ENCODE measurements around the gene KCNMA1. TPM values are rescaled to one million over a fixed set of nuclear protein-coding genes. Genes with fewer than 3 reads are reported as not detected.

KCNMA1 gene
- total RNA-seq, 1 experiment from 2014 or later, result 0.49 TPM

- TF ChIP-seq, protein P1, sequence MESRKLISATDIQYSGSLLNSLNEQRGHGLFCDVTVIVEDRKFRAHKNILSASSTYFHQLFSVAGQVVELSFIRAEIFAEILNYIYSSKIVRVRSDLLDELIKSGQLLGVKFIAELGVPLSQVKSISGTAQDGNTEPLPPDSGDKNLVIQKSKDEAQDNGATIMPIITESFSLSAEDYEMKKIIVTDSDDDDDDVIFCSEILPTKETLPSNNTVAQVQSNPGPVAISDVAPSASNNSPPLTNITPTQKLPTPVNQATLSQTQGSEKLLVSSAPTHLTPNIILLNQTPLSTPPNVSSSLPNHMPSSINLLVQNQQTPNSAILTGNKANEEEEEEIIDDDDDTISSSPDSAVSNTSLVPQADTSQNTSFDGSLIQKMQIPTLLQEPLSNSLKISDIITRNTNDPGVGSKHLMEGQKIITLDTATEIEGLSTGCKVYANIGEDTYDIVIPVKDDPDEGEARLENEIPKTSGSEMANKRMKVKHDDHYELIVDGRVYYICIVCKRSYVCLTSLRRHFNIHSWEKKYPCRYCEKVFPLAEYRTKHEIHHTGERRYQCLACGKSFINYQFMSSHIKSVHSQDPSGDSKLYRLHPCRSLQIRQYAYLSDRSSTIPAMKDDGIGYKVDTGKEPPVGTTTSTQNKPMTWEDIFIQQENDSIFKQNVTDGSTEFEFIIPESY (IDR thresholded peaks at IDR 0.05; ENCODE audit: extremely low read depth, insufficient replicate concordance, low read length), result no peak
- no peak for TF ChIP-seq SIN3A (IDR thresholded peaks at IDR 0.05; ENCODE audit: low read depth)
- TF ChIP-seq, protein P2, sequence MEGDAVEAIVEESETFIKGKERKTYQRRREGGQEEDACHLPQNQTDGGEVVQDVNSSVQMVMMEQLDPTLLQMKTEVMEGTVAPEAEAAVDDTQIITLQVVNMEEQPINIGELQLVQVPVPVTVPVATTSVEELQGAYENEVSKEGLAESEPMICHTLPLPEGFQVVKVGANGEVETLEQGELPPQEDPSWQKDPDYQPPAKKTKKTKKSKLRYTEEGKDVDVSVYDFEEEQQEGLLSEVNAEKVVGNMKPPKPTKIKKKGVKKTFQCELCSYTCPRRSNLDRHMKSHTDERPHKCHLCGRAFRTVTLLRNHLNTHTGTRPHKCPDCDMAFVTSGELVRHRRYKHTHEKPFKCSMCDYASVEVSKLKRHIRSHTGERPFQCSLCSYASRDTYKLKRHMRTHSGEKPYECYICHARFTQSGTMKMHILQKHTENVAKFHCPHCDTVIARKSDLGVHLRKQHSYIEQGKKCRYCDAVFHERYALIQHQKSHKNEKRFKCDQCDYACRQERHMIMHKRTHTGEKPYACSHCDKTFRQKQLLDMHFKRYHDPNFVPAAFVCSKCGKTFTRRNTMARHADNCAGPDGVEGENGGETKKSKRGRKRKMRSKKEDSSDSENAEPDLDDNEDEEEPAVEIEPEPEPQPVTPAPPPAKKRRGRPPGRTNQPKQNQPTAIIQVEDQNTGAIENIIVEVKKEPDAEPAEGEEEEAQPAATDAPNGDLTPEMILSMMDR (IDR thresholded peaks at IDR 0.05 in 2 of 3, conservative IDR thresholded peaks at IDR 0.05 in 1 of 3; ENCODE audit: borderline replicate concordance in 1 of 3, insufficient read depth in 1 of 3, low read depth in 2 of 3, low read length in 2 of 3), result no peak
Measured at GRCh38 chr10:76959111-76959510, 678.5 kb downstream of the KCNMA1 start (continued).

- Histone ChIP-seq H3K9me2 (ENCODE audit: insufficient read depth) (no peaks in the 10 kb centered on the region), H3K4me2 (ENCODE audit: low read length) (no peak overlapping the region), H3K9ac (ENCODE audit: low read length) (no peak overlapping the region), H3K27ac (ENCODE audit: low read depth, low read length) (no peak overlapping the region), H3K4me3 (replicated peaks in 1 of 2; ENCODE audit: low read depth in 1 of 2, low read length in 2 of 2) (no peak overlapping the region), H3K4me1 (ENCODE audit: control insufficient read depth in 1 of 2, insufficient read depth in 2 of 2, low read length in 2 of 2) (no peaks in the 10 kb centered on the region), H4K20me1 (ENCODE audit: insufficient read depth) (no peaks in the 10 kb centered on the region), H3K79me2 (ENCODE audit: insufficient read depth, low read length) (no peaks in the 10 kb centered on the region), H2AFZ (ENCODE audit: low read depth, low read length, poor library complexity, severe bottlenecking) (no peak overlapping the region), H3K9me3 (ENCODE audit: control insufficient read depth in 1 of 2, insufficient read depth in 1 of 2, low read depth in 1 of 2, low read length in 2 of 2) (no peaks in the 10 kb centered on the region), H3K36me3 (ENCODE audit: control insufficient read depth in 1 of 2, insufficient read depth in 2 of 2, low read length in 2 of 2) (no peaks in the 10 kb centered on the region), H3K27me3 (ENCODE audit: insufficient read depth, low read length) (peaks cover 34% of the 10 kb centered on the region)
- DNase-seq (ENCODE audit: low read depth, low spot score), result no peak
- no TSS peak for BruUV-seq (replicated peaks)
- ATAC-seq, result no peak
- ChIA-PET POLR2A (no interaction called here), RAD21 (ENCODE audit: low non-redundant PET in 1 of 2, low total read pairs in 2 of 2, uncharacterized antibody in 2 of 2, unreplicated experiment in 2 of 2) (no interaction called here), CTCF (no interaction called here)
- TF ChIP-seq TCF7L2 (IDR thresholded peaks at IDR 0.05; ENCODE audit: borderline replicate concordance, extremely low read depth, insufficient read depth, insufficient read length) (no peak), RAD21 (IDR thresholded peaks at IDR 0.05; ENCODE audit: low read depth) (no peak), JUND (IDR thresholded peaks at IDR 0.05) (no peak), EZH2phosphoT487 (IDR thresholded peaks at IDR 0.05; ENCODE audit: borderline replicate concordance) (no peak), EGR1 (IDR thresholded peaks at IDR 0.05; ENCODE audit: low read depth) (no peak), ELF1 (IDR thresholded peaks at IDR 0.05; ENCODE audit: borderline replicate concordance, low read depth) (no peak), SIN3A (IDR thresholded peaks at IDR 0.05; ENCODE audit: low read depth) (no peak), EZH2 (IDR thresholded peaks at IDR 0.05) (no peak), FOSL1 (IDR thresholded peaks at IDR 0.05; ENCODE audit: low read depth) (no peak), ZNF274 (IDR thresholded peaks at IDR 0.05; ENCODE audit: low read depth, low read length) (no peak), POLR2A (IDR thresholded peaks at IDR 0.05; ENCODE audit: borderline replicate concordance, extremely low read depth, insufficient read depth, insufficient read length) (no peak)
- TF ChIP-seq, protein P3, sequence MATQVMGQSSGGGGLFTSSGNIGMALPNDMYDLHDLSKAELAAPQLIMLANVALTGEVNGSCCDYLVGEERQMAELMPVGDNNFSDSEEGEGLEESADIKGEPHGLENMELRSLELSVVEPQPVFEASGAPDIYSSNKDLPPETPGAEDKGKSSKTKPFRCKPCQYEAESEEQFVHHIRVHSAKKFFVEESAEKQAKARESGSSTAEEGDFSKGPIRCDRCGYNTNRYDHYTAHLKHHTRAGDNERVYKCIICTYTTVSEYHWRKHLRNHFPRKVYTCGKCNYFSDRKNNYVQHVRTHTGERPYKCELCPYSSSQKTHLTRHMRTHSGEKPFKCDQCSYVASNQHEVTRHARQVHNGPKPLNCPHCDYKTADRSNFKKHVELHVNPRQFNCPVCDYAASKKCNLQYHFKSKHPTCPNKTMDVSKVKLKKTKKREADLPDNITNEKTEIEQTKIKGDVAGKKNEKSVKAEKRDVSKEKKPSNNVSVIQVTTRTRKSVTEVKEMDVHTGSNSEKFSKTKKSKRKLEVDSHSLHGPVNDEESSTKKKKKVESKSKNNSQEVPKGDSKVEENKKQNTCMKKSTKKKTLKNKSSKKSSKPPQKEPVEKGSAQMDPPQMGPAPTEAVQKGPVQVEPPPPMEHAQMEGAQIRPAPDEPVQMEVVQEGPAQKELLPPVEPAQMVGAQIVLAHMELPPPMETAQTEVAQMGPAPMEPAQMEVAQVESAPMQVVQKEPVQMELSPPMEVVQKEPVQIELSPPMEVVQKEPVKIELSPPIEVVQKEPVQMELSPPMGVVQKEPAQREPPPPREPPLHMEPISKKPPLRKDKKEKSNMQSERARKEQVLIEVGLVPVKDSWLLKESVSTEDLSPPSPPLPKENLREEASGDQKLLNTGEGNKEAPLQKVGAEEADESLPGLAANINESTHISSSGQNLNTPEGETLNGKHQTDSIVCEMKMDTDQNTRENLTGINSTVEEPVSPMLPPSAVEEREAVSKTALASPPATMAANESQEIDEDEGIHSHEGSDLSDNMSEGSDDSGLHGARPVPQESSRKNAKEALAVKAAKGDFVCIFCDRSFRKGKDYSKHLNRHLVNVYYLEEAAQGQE (IDR thresholded peaks at IDR 0.05; ENCODE audit: low read depth), result no peak
- TF ChIP-seq, protein P1 (IDR thresholded peaks at IDR 0.05; ENCODE audit: extremely low read depth, insufficient replicate concordance, low read length), result no peak
- intact Hi-C loops (cut with micrococcal nuclease), result no loop called here
Measured at GRCh38 chr10:76954838-76955237, 682.8 kb downstream of the KCNMA1 start.

All from HCT116 (cell line).